ENCODE data around the gene RSPH9. TPM values are rescaled to one million over a fixed set of nuclear protein-coding genes. Genes with fewer than 3 reads are reported as not detected.
"Not testable (repeated sequence)": the region's sequence is repeated elsewhere in the genome, so short reads cannot be mapped to it uniquely, and the experiment has no call there.

Gene RSPH9
- total RNA-seq, 1 donor from 2014 or later = not detected

- DNase-seq (ENCODE audit: low read depth) = no peak
Observed at GRCh38 chr6:43682724-43683429, 38.0 kb downstream of the RSPH9 start.

GRCh38 chr6:43683708-43684455, 39.0 kb downstream of the RSPH9 start:
- DNase-seq (ENCODE audit: low read depth) = no peak

- no peak for DNase-seq (ENCODE audit: low read depth)
Observed at GRCh38 chr6:43687079-43687436, 42.2 kb downstream of the RSPH9 start.

GRCh38 chr6:43687437-43688347, 42.9 kb downstream of the RSPH9 start, which contains the start of gene MRPS18A:
MRPS18A (minus strand) TSS chr6:43687791; CDS start chr6:43687779, 12 bp downstream.
- peak; percentile 86 for DNase-seq (ENCODE audit: low read depth)

- no peak for DNase-seq (ENCODE audit: low read depth)
Observed at GRCh38 chr6:43689421-43689820, 44.6 kb downstream of the RSPH9 start.

- peak; percentile 86 for DNase-seq (ENCODE audit: low read depth)
Observed at GRCh38 chr6:43695215-43695966, 50.6 kb downstream of the RSPH9 start.

GRCh38 chr6:43695967-43696291, 51.1 kb downstream of the RSPH9 start:
- no peak for DNase-seq (ENCODE audit: low read depth)

GRCh38 chr6:43697421-43697820, 52.6 kb downstream of the RSPH9 start:
- DNase-seq (ENCODE audit: low read depth) = no peak

GRCh38 chr6:43698584-43699349, 53.9 kb downstream of the RSPH9 start:
- DNase-seq (ENCODE audit: low read depth) = peak; percentile 84

GRCh38 chr6:43699564-43700186, 54.8 kb downstream of the RSPH9 start:
- no peak for DNase-seq (ENCODE audit: low read depth)

- not testable (repeated sequence) for DNase-seq (ENCODE audit: low read depth)
Observed at GRCh38 chr6:43700939-43701560, 56.2 kb downstream of the RSPH9 start.

GRCh38 chr6:43702171-43702533, 57.3 kb downstream of the RSPH9 start:
- DNase-seq (ENCODE audit: low read depth) = no peak

- peak; percentile 92 for DNase-seq (ENCODE audit: low read depth)
Observed at GRCh38 chr6:43702534-43703440, 58.0 kb downstream of the RSPH9 start.

GRCh38 chr6:43703512-43704429, 58.9 kb downstream of the RSPH9 start:
- DNase-seq (ENCODE audit: low read depth) = no peak

GRCh38 chr6:43705996-43706395, 61.2 kb downstream of the RSPH9 start:
- no peak for DNase-seq (ENCODE audit: low read depth)

GRCh38 chr6:43706788-43707187, 62.0 kb downstream of the RSPH9 start:
- DNase-seq (ENCODE audit: low read depth) = no peak

- DNase-seq (ENCODE audit: low read depth) = no peak
Observed at GRCh38 chr6:43707269-43707668, 62.4 kb downstream of the RSPH9 start.

Measured in myocyte (in vitro differentiated cells).